ENCODE measurements around the gene CD52. TPM values are rescaled to one million over a fixed set of nuclear protein-coding genes. Genes with fewer than 3 reads are reported as not detected.

The CD52 gene
- total RNA-seq, 4 donors from 2014 or later: 4.8 TPM; not detected in 3

DNA sequence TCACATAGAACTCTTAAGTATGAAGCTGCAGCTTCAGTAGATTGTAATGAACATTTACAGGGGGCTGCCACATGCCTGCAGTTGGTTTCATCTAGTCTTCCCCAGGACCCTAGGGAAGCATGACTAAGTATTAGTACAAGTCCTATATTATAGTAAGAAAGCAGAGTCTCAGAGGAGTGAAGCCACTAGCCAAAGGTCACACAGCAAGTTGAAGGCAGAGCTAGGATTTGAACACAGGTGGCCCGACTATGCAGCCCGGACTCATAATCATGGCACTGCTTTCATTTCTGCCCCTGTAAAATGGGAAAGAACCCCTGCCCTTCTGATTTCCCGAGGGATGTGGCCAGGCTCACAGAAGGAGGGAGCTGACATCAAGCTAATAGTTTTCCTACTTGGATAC lies 44.6 kb downstream of the CD52 start:
- H3K27me3 ChIP-seq: peaks cover 2 to 76% of the 10 kb centered on the region in 2 donors

DNA sequence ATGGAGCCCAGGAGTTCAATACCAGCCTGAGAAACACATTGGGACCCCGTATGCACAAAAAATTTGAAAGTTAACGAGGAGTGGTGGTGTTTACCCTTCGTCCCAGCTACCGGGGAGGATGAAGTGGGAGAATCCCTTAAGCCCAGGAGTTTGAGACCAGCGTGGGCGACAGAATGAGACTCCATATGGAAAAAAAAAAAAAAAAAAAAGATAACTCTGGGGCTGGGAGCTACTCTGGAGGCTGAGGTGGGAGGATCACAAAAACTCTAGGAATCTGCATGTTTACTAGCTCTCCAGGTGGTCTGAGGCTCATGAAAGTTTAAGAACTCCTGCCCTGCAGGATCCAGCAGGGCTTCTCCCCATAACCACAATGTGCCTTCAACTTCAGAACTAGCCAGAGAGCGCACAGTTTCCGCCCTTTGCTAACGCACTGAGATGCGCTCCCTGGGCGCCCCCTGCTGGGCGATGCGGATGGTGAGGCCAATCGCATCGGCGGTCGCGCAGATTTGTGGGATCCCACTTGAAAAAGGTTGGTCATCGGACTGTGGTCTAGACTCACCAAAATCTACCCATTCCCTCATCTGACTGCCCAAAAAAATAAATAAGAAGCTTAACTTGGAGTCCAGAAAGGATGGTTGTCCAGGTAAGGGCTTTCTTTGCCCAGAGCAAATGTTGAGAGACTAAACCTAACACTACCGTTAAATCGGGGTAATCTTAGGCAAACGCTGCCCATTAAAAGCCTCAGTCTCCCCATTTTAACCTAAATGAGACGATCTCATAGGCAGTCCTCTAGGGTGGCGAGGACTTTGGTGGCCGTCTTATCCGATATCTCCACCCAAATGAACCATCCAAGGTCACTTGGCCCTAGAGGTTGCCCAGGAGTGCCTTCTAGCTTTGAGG lies 46.0 kb downstream of the CD52 start:
- 31 to 38% methylated on average over 26 of the region's 26 CpGs for WGBS, 2 donors
- H3K9me3 ChIP-seq: no peaks in the 10 kb centered on the region
- peaks cover 0 to 14% (median 5%) of the 10 kb centered on the region in 4 donors for H3K4me1 ChIP-seq
- H3K4me3 ChIP-seq: no peak overlapping the region
- H3K36me3 ChIP-seq: no peaks in the 10 kb centered on the region
- H3K27me3 ChIP-seq: peaks cover 2 to 68% of the 10 kb centered on the region in 2 donors
- TF ChIP-seq, protein P1, sequence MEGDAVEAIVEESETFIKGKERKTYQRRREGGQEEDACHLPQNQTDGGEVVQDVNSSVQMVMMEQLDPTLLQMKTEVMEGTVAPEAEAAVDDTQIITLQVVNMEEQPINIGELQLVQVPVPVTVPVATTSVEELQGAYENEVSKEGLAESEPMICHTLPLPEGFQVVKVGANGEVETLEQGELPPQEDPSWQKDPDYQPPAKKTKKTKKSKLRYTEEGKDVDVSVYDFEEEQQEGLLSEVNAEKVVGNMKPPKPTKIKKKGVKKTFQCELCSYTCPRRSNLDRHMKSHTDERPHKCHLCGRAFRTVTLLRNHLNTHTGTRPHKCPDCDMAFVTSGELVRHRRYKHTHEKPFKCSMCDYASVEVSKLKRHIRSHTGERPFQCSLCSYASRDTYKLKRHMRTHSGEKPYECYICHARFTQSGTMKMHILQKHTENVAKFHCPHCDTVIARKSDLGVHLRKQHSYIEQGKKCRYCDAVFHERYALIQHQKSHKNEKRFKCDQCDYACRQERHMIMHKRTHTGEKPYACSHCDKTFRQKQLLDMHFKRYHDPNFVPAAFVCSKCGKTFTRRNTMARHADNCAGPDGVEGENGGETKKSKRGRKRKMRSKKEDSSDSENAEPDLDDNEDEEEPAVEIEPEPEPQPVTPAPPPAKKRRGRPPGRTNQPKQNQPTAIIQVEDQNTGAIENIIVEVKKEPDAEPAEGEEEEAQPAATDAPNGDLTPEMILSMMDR (IDR thresholded peaks at IDR 0.05): peak; percentile 64 to 85 (median 78)
- TF ChIP-seq POLR2A (IDR thresholded peaks at IDR 0.05) (no peak), EP300 (IDR thresholded peaks at IDR 0.05) (no peak)
- DNase-seq (ENCODE audit: low spot score in 2 of 2): peak; percentile 64 to 76
- H3K27ac ChIP-seq: no peak overlapping the region

More for the DNA sequence above, 44.6 kb downstream of the CD52 start:
- peaks cover 0 to 14% (median 5%) of the 10 kb centered on the region in 4 donors for H3K4me1 ChIP-seq
- WGBS, 2 donors: 84 to 89% methylated on average over 3 of the region's 3 CpGs
- TF ChIP-seq, protein P1 (IDR thresholded peaks at IDR 0.05): no peak
- TF ChIP-seq POLR2A (IDR thresholded peaks at IDR 0.05) (no peak), EP300 (IDR thresholded peaks at IDR 0.05) (no peak)
- no peak for DNase-seq (ENCODE audit: low spot score in 2 of 2)
- no peaks in the 10 kb centered on the region for H3K36me3 ChIP-seq
- no peak overlapping the region for H3K4me3 ChIP-seq
- H3K9me3 ChIP-seq: no peaks in the 10 kb centered on the region
- H3K27ac ChIP-seq: no peak overlapping the region

DNA sequence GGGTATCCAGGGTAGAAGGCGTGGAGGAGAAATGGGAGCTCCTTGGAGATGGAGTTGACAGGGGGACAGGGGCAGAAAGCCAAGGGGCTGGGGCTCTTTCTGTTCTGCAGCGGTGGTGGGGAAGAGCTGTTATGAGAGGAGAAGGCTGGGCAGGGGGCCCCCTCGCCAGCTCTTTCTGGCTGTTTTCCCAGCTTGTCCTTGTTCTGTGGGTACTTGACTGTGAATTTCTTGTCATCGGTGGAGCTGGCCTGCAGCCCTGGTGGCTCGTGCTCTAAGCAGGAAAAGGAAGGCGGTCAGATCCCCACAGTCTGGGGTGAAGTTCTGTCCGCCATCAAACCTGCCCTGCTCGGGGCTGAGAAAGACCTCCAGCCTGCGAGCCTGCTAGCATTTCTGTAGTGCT lies 47.2 kb downstream of the CD52 start:
- H3K36me3 ChIP-seq: no peaks in the 10 kb centered on the region
- peaks cover 2 to 56% of the 10 kb centered on the region in 2 donors for H3K27me3 ChIP-seq
- H3K27ac ChIP-seq: no peak overlapping the region
- no peak overlapping the region for H3K4me3 ChIP-seq
- H3K4me1 ChIP-seq: peaks cover 0 to 11% (median 3%) of the 10 kb centered on the region in 4 donors
- no peaks in the 10 kb centered on the region for H3K9me3 ChIP-seq
- TF ChIP-seq, protein P1 (IDR thresholded peaks at IDR 0.05): no peak
- TF ChIP-seq EP300 (IDR thresholded peaks at IDR 0.05): no peak
- no peak for TF ChIP-seq POLR2A (IDR thresholded peaks at IDR 0.05)
- no peak for DNase-seq (ENCODE audit: low spot score in 2 of 2)
- WGBS, 2 donors: 45 to 58% methylated on average over 9 of the region's 9 CpGs

DNA sequence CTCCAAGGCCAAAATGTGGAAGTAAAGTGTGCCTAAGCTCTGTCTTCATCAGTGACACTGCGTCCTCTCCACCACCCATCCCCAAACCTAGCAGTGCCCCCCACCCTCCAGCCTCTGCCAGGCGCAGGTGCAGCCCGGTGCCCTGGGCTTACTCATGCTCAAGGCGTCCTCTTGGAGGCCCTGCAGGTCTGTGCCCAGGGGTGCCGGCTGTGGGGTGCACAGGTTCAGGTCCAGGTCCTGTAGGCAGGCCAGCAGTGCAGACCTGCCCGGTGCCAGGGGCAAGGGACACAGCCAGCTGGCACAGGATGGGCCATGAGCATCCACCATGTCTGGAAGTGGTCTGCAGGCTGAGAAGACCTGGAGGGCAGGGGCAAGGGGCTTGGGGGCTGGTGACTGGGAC lies 49.7 kb downstream of the CD52 start:
- DNase-seq (ENCODE audit: low spot score in 2 of 2): no peak
- Histone ChIP-seq H3K4me1 (no peaks in the 10 kb centered on the region), H3K4me3 (no peak overlapping the region), H3K27me3 (peaks cover 0 to 34% of the 10 kb centered on the region in 2 donors), H3K36me3 (no peaks in the 10 kb centered on the region), H3K27ac (no peak overlapping the region), H3K9me3 (peaks cover 0 to 5% (median 0%) of the 10 kb centered on the region in 4 donors)
- 84 to 90% methylated on average over 3 to 5 of the region's 6 CpGs for WGBS, 2 donors
- no peak for TF ChIP-seq POLR2A (IDR thresholded peaks at IDR 0.05)
- TF ChIP-seq EP300 (IDR thresholded peaks at IDR 0.05): no peak
- TF ChIP-seq, protein P1 (IDR thresholded peaks at IDR 0.05): no peak

DNA sequence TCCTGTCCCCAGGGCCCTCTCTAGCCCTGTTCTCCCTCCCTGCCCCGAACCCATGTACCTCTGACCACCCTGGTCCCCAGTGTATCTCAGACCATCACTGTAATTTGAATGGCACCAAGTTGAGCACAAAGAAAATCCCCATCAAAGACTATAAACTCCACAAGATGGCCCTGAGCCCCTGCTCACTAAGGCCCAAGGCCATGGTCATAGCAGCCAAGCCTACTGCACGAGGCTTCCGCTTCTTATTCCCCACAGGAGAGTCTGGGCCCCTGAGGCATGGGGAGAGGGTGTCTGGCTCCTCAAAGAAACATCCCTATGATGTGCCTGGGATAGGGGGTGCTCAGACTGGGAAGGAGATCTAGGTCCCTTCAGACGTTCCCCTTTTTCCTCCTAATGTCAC lies 50.2 kb downstream of the CD52 start:
- TF ChIP-seq, protein P1 (IDR thresholded peaks at IDR 0.05): no peak
- TF ChIP-seq EP300 (IDR thresholded peaks at IDR 0.05) (no peak), POLR2A (IDR thresholded peaks at IDR 0.05) (no peak)
- H3K9me3 ChIP-seq: peaks cover 0 to 5% (median 0%) of the 10 kb centered on the region in 4 donors
- no peaks in the 10 kb centered on the region for H3K36me3 ChIP-seq
- 61 to 65% methylated on average over 4 of the region's 4 CpGs for WGBS, 2 donors
- H3K27ac ChIP-seq: no peak overlapping the region
- no peak for DNase-seq (ENCODE audit: low spot score in 2 of 2)
- H3K4me1 ChIP-seq: no peaks in the 10 kb centered on the region
- H3K4me3 ChIP-seq: no peak overlapping the region
- H3K27me3 ChIP-seq: peaks cover 0 to 31% of the 10 kb centered on the region in 2 donors
